Ascending aorta (tissue), 2 donors: ENCODE data around the gene GPATCH8. TPM values are rescaled to one million over a fixed set of nuclear protein-coding genes. Genes with fewer than 3 reads are reported as not detected.
A peak's percentile ranks its signal among the peaks of the same experiment; 100 is the strongest.

Experiments used
- DNase-seq, 2 donors: peaks; one replicate each; pipeline ENCODE4 v3.0.0-alpha.2; 2019; ENCODE audit warnings: low spot score in 2 of 2
- H3K27ac ChIP-seq, 2 donors: fragments of 200-600 bp; sonication (generic); one replicate each; pipeline ENCODE4 v1.5.1; 2016 to 2017; ENCODE audit warnings: mild to moderate bottlenecking in 1 of 2
- H3K27me3 ChIP-seq: fragments of 200-600 bp; sonication (generic); one replicate; pipeline ENCODE4 v1.5.1; 2017
- H3K36me3 ChIP-seq, 2 donors: fragments of 200-600 bp; sonication (generic); one replicate each; pipeline ENCODE4 v1.5.1; 2016
- H3K4me1 ChIP-seq, 2 donors: fragments of 200-600 bp; sonication (generic); one replicate each; pipeline ENCODE4 v1.5.1; 2016 to 2017; ENCODE audit warnings: mild to moderate bottlenecking in 1 of 2
- H3K4me3 ChIP-seq, 2 donors: fragments of 200-600 bp; sonication (generic); one replicate each; pipeline ENCODE4 v1.5.1; 2016 to 2017; ENCODE audit warnings: mild to moderate bottlenecking in 1 of 2
- H3K9me3 ChIP-seq, 2 donors: fragments of 200-600 bp; sonication (generic); one replicate each; pipeline ENCODE4 v1.5.1; 2016
- CTCF ChIP-seq, 3 experiments: fragments of 200-600 bp in 2 of 3; fragments of 450-650 bp in 1 of 3; sonication (generic) in 2 of 3; IDR thresholded peaks; one replicate each; pipeline ENCODE4 v1.5.1; 2016 to 2019; ENCODE audit warnings: antibody characterized with exemption in 3 of 3, mild to moderate bottlenecking in 1 of 3, moderate library complexity in 1 of 3
- intact Hi-C: fragments of 100-400 bp; cut with DNase I; formaldehyde crosslinking; loops from one replicate; pipeline ENCODE4 v1.15.1; 2023
- total RNA-seq: library from RNA; depleted of rRNA; stranded (reverse); fragments of >200 nt; gene quantifications from one replicate; pipeline ENCODE4 v1.1.0, GENCODE V29; 2016

Gene GPATCH8
- total RNA-seq, 1 donor from 2014 or later, result 13.3 TPM

- DNase-seq, result no peak
- TF ChIP-seq CTCF (IDR thresholded peaks at IDR 0.05), result no peak
- H3K4me1 ChIP-seq, result peaks cover 0 to 4% of the 10 kb centered on the region in 2 donors
- no peak overlapping the region for H3K4me3 ChIP-seq
- no peaks in the 10 kb centered on the region for H3K9me3 ChIP-seq
- no peaks in the 10 kb centered on the region for H3K36me3 ChIP-seq
- no peak overlapping the region for H3K27ac ChIP-seq
- intact Hi-C loops, result no loop called here
- no peaks in the 10 kb centered on the region for H3K27me3 ChIP-seq
These were observed 43.7 kb upstream of the GPATCH8 start for GRCh38 chr17:44546671-44547606.

GRCh38 chr17:44543905-44544523, 40.8 kb upstream of the GPATCH8 start:
- peaks cover 0 to 4% of the 10 kb centered on the region in 2 donors for H3K4me1 ChIP-seq
- H3K4me3 ChIP-seq, result no peak overlapping the region
- H3K9me3 ChIP-seq, result no peaks in the 10 kb centered on the region
- intact Hi-C loops, result no loop called here
- H3K27me3 ChIP-seq, result no peaks in the 10 kb centered on the region
- no peaks in the 10 kb centered on the region for H3K36me3 ChIP-seq
- no peak for TF ChIP-seq CTCF (IDR thresholded peaks at IDR 0.05)
- no peak for DNase-seq
- no peak overlapping the region for H3K27ac ChIP-seq

- no peak for TF ChIP-seq CTCF (IDR thresholded peaks at IDR 0.05)
- no peaks in the 10 kb centered on the region for H3K9me3 ChIP-seq
- no peaks in the 10 kb centered on the region for H3K27me3 ChIP-seq
- intact Hi-C loops, result no loop called here
- H3K27ac ChIP-seq, result peak overlapping the region; percentile 22 to 53
- peaks cover 0 to 4% of the 10 kb centered on the region in 2 donors for H3K4me1 ChIP-seq
- no peak overlapping the region for H3K4me3 ChIP-seq
- no peaks in the 10 kb centered on the region for H3K36me3 ChIP-seq
- DNase-seq, result no peak
These were observed 40.2 kb upstream of the GPATCH8 start for GRCh38 chr17:44543213-44543904.

GRCh38 chr17:44541884-44542581, 38.8 kb upstream of the GPATCH8 start:
- no peak for TF ChIP-seq CTCF (IDR thresholded peaks at IDR 0.05)
- intact Hi-C loops, result no loop called here
- peaks cover 0 to 4% of the 10 kb centered on the region in 2 donors for H3K4me1 ChIP-seq
- no peaks in the 10 kb centered on the region for H3K9me3 ChIP-seq
- no peak for DNase-seq
- H3K27me3 ChIP-seq, result no peaks in the 10 kb centered on the region
- no peak overlapping the region for H3K27ac ChIP-seq
- H3K36me3 ChIP-seq, result no peaks in the 10 kb centered on the region
- no peak overlapping the region for H3K4me3 ChIP-seq
